GM10266 (cell line): Measurements from ENCODE around the gene IGLON5.

Experiments
- DNase-seq: peaks from one replicate; pipeline ENCODE4 v3.0.0; 2012; ENCODE audit errors: extremely low spot score
- CTCF ChIP-seq: IDR thresholded peaks from 2 replicates; pipeline ENCODE4 v1.5.1; 2012; ENCODE audit warnings: mild to moderate bottlenecking, low read depth; ENCODE audit not compliant: control insufficient read depth, insufficient read depth; ENCODE audit errors: missing control alignments

IGLON5 gene

GRCh38 chr19:51347209-51347928, 35.9 kb downstream of the IGLON5 start:
- TF ChIP-seq CTCF, result no peak
- DNase-seq, result no peak

- no peak for DNase-seq
- no peak for TF ChIP-seq CTCF
These were observed 40.0 kb downstream of the IGLON5 start for GRCh38 chr19:51351266-51351990.

- no peak for TF ChIP-seq CTCF
- no peak for DNase-seq
These were observed 41.4 kb downstream of the IGLON5 start for GRCh38 chr19:51352783-51353360.

- no peak for DNase-seq
These were observed 42.8 kb downstream of the IGLON5 start for GRCh38 chr19:51354103-51354741.

GRCh38 chr19:51354742-51355148, 43.3 kb downstream of the IGLON5 start:
- DNase-seq, result no peak
- no peak for TF ChIP-seq CTCF

More at GRCh38 chr19:51354103-51354741, 42.8 kb downstream of the IGLON5 start:
- TF ChIP-seq CTCF, result no peak

- TF ChIP-seq CTCF, result no peak
- no peak for DNase-seq
These were observed 44.8 kb downstream of the IGLON5 start for GRCh38 chr19:51356159-51356801.
